ENCODE measurements around the gene RAE1. TPM values are rescaled to one million over a fixed set of nuclear protein-coding genes. Genes with fewer than 3 reads are reported as not detected.

The RAE1 gene
- total RNA-seq, 3 donors from 2014 or later, result 13.8 to 26.9 (median 17.4) TPM

DNA sequence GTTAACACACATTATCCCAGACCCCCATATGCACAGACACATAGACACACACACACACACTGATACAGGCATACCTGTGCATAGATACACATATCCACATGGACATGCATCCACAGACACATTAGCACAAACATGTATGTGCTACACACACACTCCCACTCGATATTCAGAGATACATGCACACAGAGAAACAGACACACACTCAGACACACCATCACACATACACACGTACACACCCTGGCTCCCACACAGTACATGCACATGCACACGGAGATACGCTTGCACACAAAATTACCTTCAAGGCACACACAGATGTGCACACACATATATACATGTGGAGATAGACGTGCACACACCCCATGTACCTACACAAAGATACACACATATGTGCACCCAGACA, 59.9 kb downstream of the RAE1 start:
- DNase-seq (ENCODE audit: low spot score in 2 of 2), result no peak
- Histone ChIP-seq H3K4me3 (no peak overlapping the region), H3K27me3 (no peaks in the 10 kb centered on the region), H3K27ac (no peak overlapping the region), H3K9me3 (no peaks in the 10 kb centered on the region), H3K36me3 (no peaks in the 10 kb centered on the region), H3K4me1 (no peaks in the 10 kb centered on the region)
- TF ChIP-seq POLR2AphosphoS5 (IDR thresholded peaks at IDR 0.05), result no peak
- no peak for TF ChIP-seq CTCF (IDR thresholded peaks at IDR 0.05)
- TF ChIP-seq POLR2A (IDR thresholded peaks at IDR 0.05), result no peak
- intact Hi-C loops (cut with DNase I; ENCODE audit: low total_unique reads), result no loop called here

DNA sequence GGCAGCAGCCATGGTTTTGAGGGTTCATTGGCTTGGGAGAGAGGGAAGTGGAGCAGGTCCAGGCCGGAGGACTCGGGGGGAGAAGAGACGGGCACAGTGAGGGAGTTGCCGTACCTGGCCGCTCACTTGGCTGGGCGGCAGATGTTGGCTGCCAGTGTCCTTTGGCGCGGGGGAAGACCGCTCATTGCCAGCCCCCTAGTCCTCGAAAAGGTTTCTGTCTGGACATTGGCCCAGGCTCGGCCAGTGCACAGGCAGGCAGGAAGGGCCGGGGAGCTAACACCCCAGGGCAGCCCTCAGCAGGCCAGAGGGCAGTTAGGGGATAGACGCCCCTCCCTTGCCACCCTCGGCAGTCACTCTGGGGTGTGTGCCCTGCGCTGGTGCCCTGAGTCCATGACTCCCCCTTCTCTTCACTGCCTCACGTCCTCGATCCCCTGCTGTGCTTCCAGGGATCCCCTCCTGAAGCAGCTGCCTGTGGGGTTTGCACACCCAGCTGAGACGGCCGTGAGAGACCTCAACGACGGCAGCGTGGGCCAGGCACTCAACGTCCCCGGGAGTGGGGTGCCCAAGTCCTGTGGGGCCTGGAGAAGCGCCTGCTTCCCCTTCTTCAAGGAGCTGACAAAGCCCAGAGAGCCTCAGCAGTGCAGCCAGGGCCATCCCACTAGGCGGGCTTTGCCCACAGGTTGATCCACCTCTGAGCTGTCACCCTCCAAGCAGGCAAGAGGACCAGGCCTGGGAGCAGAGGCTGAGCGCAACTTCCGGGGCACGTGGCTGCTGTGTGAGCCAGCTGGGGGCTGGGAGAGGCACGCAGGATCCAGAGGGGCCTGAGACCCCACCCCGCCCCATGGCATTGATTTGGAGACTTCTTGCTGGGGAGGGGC, 60.6 kb downstream of the RAE1 start:
- no peak overlapping the region for H3K4me3 ChIP-seq
- intact Hi-C loops (cut with DNase I; ENCODE audit: low total_unique reads), result no loop called here
- no peak for TF ChIP-seq POLR2AphosphoS5 (IDR thresholded peaks at IDR 0.05)
- no peak for TF ChIP-seq POLR2A (IDR thresholded peaks at IDR 0.05)
- no peak for TF ChIP-seq CTCF (IDR thresholded peaks at IDR 0.05)
- peaks cover 0 to 5% of the 10 kb centered on the region in 2 donors for H3K27me3 ChIP-seq
- H3K9me3 ChIP-seq, result no peaks in the 10 kb centered on the region
- no peaks in the 10 kb centered on the region for H3K36me3 ChIP-seq
- DNase-seq (ENCODE audit: low spot score in 2 of 2), result no peak
- H3K27ac ChIP-seq, result no peak overlapping the region
- H3K4me1 ChIP-seq, result no peaks in the 10 kb centered on the region

- Histone ChIP-seq H3K4me3 (no peak overlapping the region), H3K36me3 (no peaks in the 10 kb centered on the region), H3K4me1 (no peaks in the 10 kb centered on the region), H3K27ac (no peak overlapping the region), H3K27me3 (peaks cover 0 to 5% of the 10 kb centered on the region in 2 donors), H3K9me3 (no peaks in the 10 kb centered on the region)
- TF ChIP-seq POLR2AphosphoS5 (IDR thresholded peaks at IDR 0.05), result no peak
- TF ChIP-seq CTCF (IDR thresholded peaks at IDR 0.05), result no peak
- no peak for TF ChIP-seq POLR2A (IDR thresholded peaks at IDR 0.05)
- intact Hi-C loops (cut with DNase I; ENCODE audit: low total_unique reads), result no loop called here
- no peak for DNase-seq (ENCODE audit: low spot score in 2 of 2)
Measured at GRCh38 chr20:57412347-57413029, 61.4 kb downstream of the RAE1 start.

- intact Hi-C loops (cut with DNase I; ENCODE audit: low total_unique reads), result no loop called here
- no peaks in the 10 kb centered on the region for H3K9me3 ChIP-seq
- H3K36me3 ChIP-seq, result no peaks in the 10 kb centered on the region
- no peaks in the 10 kb centered on the region for H3K4me1 ChIP-seq
- no peak overlapping the region for H3K27ac ChIP-seq
- no peak overlapping the region for H3K4me3 ChIP-seq
- H3K27me3 ChIP-seq, result peaks cover 0 to 5% of the 10 kb centered on the region in 2 donors
- DNase-seq (ENCODE audit: low spot score in 2 of 2), result no peak
- no peak for TF ChIP-seq POLR2A (IDR thresholded peaks at IDR 0.05)
Measured at GRCh38 chr20:57413986-57414385, 62.9 kb downstream of the RAE1 start.

DNA sequence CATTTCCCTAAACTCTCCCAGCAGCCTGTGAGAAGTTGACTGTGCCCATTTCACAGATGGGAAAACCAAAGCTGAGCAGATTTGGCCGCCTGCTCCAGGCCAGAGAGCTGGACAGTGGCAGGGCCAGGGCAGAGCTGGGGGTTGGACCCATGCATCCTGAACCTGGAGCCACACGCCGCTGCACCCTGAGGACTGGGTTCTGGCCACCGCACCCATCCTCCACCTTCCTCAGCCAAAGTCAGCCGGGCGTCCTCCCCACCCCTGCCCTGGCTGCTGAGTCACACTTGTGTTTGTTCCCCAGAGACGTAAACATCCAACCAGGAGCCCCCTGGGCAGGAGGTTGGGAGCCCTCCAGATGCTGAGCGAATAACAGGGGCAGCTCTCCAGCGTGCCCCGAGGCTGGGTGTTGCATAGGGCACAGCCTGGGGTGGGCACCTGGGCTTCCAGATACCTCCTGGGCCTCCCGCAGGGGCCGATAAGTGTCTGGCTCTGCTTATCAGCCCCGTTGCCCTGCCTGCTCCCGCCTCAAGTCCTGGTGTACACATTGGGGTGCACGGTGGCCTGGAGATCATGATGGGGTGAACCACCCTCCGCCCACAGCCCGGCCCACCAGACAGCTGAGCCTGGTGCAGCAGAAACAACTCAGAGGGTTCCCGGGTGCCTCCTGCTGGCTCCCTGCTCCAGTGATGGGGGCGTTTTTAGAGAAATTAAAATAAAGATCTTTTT, 64.0 kb downstream of the RAE1 start:
- intact Hi-C loops (cut with DNase I; ENCODE audit: low total_unique reads), result no loop called here
- TF ChIP-seq CTCF (IDR thresholded peaks at IDR 0.05), result no peak
- no peak for TF ChIP-seq POLR2AphosphoS5 (IDR thresholded peaks at IDR 0.05)
- no peak for TF ChIP-seq POLR2A (IDR thresholded peaks at IDR 0.05)
- Histone ChIP-seq H3K27ac (no peak overlapping the region), H3K27me3 (peaks cover 0 to 5% of the 10 kb centered on the region in 2 donors), H3K9me3 (no peaks in the 10 kb centered on the region), H3K36me3 (no peaks in the 10 kb centered on the region), H3K4me3 (no peak overlapping the region), H3K4me1 (no peaks in the 10 kb centered on the region)
- no peak for DNase-seq (ENCODE audit: low spot score in 2 of 2)

Data from breast epithelium (tissue), 4 donors.